GM23338 (cell line): Measurements from ENCODE around the gene RGSL1. TPM values are rescaled to one million over a fixed set of nuclear protein-coding genes. Genes with fewer than 3 reads are reported as not detected.
A peak's percentile ranks its signal among the peaks of the same experiment; 100 is the strongest.

Experiments
- ATAC-seq: fragments of 200-7000 bp; cut with Tn5 transposase; 3 replicates; pipeline ENCODE4 v1.9.1; 2020
- DNase-seq: peaks from one replicate; pipeline ENCODE4 v3.0.0-alpha.2; 2015; ENCODE audit warnings: low spot score
- H2AFZ ChIP-seq: fragments of 200-600 bp; sonication (generic); 2 replicates; pipeline ENCODE4 v1.8.0; 2016; ENCODE audit warnings: antibody characterized with exemption, mild to moderate bottlenecking, moderate library complexity
- H3F3A ChIP-seq: fragments of 200-600 bp; sonication (generic); replicated peaks from 2 replicates; pipeline ENCODE4 v1.8.0; 2017; ENCODE audit warnings: antibody characterized with exemption, mixed run types, low read depth
- H3K27ac ChIP-seq: fragments of 200-600 bp; sonication (generic); 2 replicates; pipeline ENCODE4 v1.6.1; 2016; ENCODE audit warnings: low read depth
- H3K27me3 ChIP-seq: fragments of 200-600 bp; sonication (generic); 2 replicates; pipeline ENCODE4 v1.8.0; 2016; ENCODE audit warnings: mild to moderate bottlenecking, mixed run types, moderate library complexity; ENCODE audit not compliant: insufficient read depth
- H3K36me3 ChIP-seq: fragments of 200-600 bp; sonication (generic); 2 replicates; pipeline ENCODE4 v1.8.0; 2016; ENCODE audit warnings: mild to moderate bottlenecking; ENCODE audit not compliant: insufficient read depth
- H3K4me1 ChIP-seq: fragments of 200-600 bp; sonication (generic); 2 replicates; pipeline ENCODE4 v1.8.0; 2016; ENCODE audit warnings: mild to moderate bottlenecking, moderate library complexity; ENCODE audit not compliant: insufficient read depth
- H3K4me2 ChIP-seq: fragments of 200-600 bp; sonication (generic); 2 replicates; pipeline ENCODE4 v1.7.1; 2017; ENCODE audit warnings: mixed run types
- H3K4me3 ChIP-seq: fragments of 200-600 bp; sonication (generic); 2 replicates; pipeline ENCODE4 v1.6.1; 2016; ENCODE audit warnings: mixed run types
- H3K79me2 ChIP-seq: fragments of 200-600 bp; sonication (generic); replicated peaks from 2 replicates; pipeline ENCODE4 v1.8.0; 2017; ENCODE audit warnings: mild to moderate bottlenecking; ENCODE audit not compliant: insufficient read depth
- H3K9me2 ChIP-seq: fragments of 200-600 bp; sonication (generic); 2 replicates; pipeline ENCODE4 v1.8.0; 2017; ENCODE audit not compliant: insufficient read depth
- H4K20me1 ChIP-seq: fragments of 200-600 bp; sonication (generic); replicated peaks from 2 replicates; pipeline ENCODE4 v1.8.0; 2017; ENCODE audit warnings: mild to moderate bottlenecking; ENCODE audit not compliant: insufficient read depth
- H3K27ac Mint-ChIP-seq: 2 replicates; pipeline ENCODE4 v1.8.0; 2020; ENCODE audit warnings: inconsistent platforms, mild to moderate bottlenecking, moderate library complexity, mixed read lengths
- H3K27me3 Mint-ChIP-seq: 3 replicates; pipeline ENCODE4 v1.8.0; 2022; ENCODE audit warnings: low read depth, mild to moderate bottlenecking, moderate library complexity, mixed read lengths, inconsistent platforms; ENCODE audit not compliant: insufficient read depth, poor library complexity
- H3K36me3 Mint-ChIP-seq: 3 replicates; pipeline ENCODE4 v1.8.0; 2021; ENCODE audit warnings: low read depth, mild to moderate bottlenecking, inconsistent platforms, moderate library complexity, mixed read lengths
- H3K4me1 Mint-ChIP-seq: 3 replicates; pipeline ENCODE4 v1.8.0; 2020; ENCODE audit warnings: mild to moderate bottlenecking, inconsistent platforms, mixed read lengths
- H3K4me3 Mint-ChIP-seq: 3 replicates; pipeline ENCODE4 v1.8.0; 2021; ENCODE audit warnings: moderate library complexity, mild to moderate bottlenecking, inconsistent platforms, mixed read lengths
- H3K9me3 Mint-ChIP-seq: 3 replicates; pipeline ENCODE4 v1.8.0; 2020; ENCODE audit warnings: moderate library complexity, mild to moderate bottlenecking, inconsistent platforms, mixed read lengths
- CREB1 ChIP-seq: fragments of 250-450 bp; sonication (Bioruptor Pico); IDR thresholded peaks from 2 replicates; pipeline ENCODE4 v1.5.0; 2020; ENCODE audit warnings: low read depth, mild to moderate bottlenecking, moderate library complexity
- CTCF ChIP-seq, 2 experiments: fragments of 200-600 bp in 1 of 2; sonication (generic) in 1 of 2; conservative IDR thresholded peaks; 2 replicates each; pipeline versions ENCODE4 v1.5.1 to v1.6.1; 2016 to 2017; ENCODE audit warnings: antibody characterized with exemption in 2 of 2, low read depth in 2 of 2, mild to moderate bottlenecking in 2 of 2, moderate library complexity in 1 of 2
- EZH2 ChIP-seq: fragments of 200-600 bp; sonication (generic); IDR thresholded peaks from one replicate; pipeline ENCODE4 v1.8.0; 2017; ENCODE audit warnings: antibody characterized with exemption, mild to moderate bottlenecking, low read depth; ENCODE audit not compliant: unreplicated experiment
- JUNB ChIP-seq: IDR thresholded peaks from one replicate; pipeline ENCODE4 v1.6.1; 2016; ENCODE audit warnings: antibody characterized with exemption; ENCODE audit not compliant: unreplicated experiment
- REST ChIP-seq: IDR thresholded peaks from one replicate; pipeline ENCODE4 v1.6.1; 2018; ENCODE audit warnings: antibody characterized with exemption; ENCODE audit not compliant: unreplicated experiment
- STAT1 ChIP-seq: IDR thresholded peaks from one replicate; pipeline ENCODE4 v1.6.1; 2016; ENCODE audit warnings: antibody characterized with exemption; ENCODE audit not compliant: unreplicated experiment
- ZNF331 ChIP-seq: fragments of 250-450 bp; sonication (Bioruptor Pico); IDR thresholded peaks from 2 replicates; pipeline ENCODE4 v1.5.0; 2020; ENCODE audit warnings: low read depth, mild to moderate bottlenecking, moderate library complexity
- ZNF462 ChIP-seq: fragments of 250-450 bp; sonication (Bioruptor Pico); IDR thresholded peaks from 2 replicates; pipeline ENCODE4 v1.5.0; 2020; ENCODE audit warnings: mild to moderate bottlenecking, moderate library complexity
- polyA plus RNA-seq: library from polyadenylated mRNA; unstranded; fragments of >200 nt; fragmentation: Nextera tagmentation; extraction: Ambion mirVana; gene quantifications from 2 replicates; pipeline ENCODE4 v1.2.1, GENCODE V29; 2016
- total RNA-seq: library from RNA; depleted of rRNA; stranded (reverse); fragments of >200 nt; shearing (Covaris generic); gene quantifications from 2 replicates; pipeline ENCODE4 v1.2.3, GENCODE V29; 2014

The RGSL1 gene
- total and polyA plus RNA-seq, 2 experiments from 2014 or later: not detected

- no peak for TF ChIP-seq ZNF462 (CRISPR knock-in tag)
Measured at GRCh38 chr1:182484067-182484466, 34.1 kb downstream of the RGSL1 start (continued).

- H3K4me1 ChIP-seq: no peaks in the 10 kb centered on the region
- Mint-ChIP-seq H3K9me3 (no peaks in the 10 kb centered on the region; the same call in 2 of the 3 replicates), H3K27me3 (no peaks in the 10 kb centered on the region), H3K36me3 (no peaks in the 10 kb centered on the region), H3K4me1 (no peaks in the 10 kb centered on the region), H3K27ac (no peak overlapping the region), H3K4me3 (no peak overlapping the region)
- no peaks in the 10 kb centered on the region for H3K9me2 ChIP-seq
- ATAC-seq (peak; percentile 99), DNase-seq (peak; percentile 73)
- no peaks in the 10 kb centered on the region for H3F3A ChIP-seq
- H4K20me1 ChIP-seq: no peaks in the 10 kb centered on the region
- no peak for TF ChIP-seq JUNB
- TF ChIP-seq EZH2: no peak
- TF ChIP-seq CTCF (conservative IDR thresholded peaks at IDR 0.05; ENCODE audit: low read depth in 2 of 2): peak; percentile 55 to 61
- TF ChIP-seq CREB1 (CRISPR knock-in tag): no peak
- TF ChIP-seq STAT1: no peak
- no peak for TF ChIP-seq ZNF331 (CRISPR knock-in tag)
- no peak for TF ChIP-seq REST
- H3K36me3 ChIP-seq: no peaks in the 10 kb centered on the region
- H3K4me2 ChIP-seq: no peak overlapping the region
- no peak overlapping the region for H3K27ac ChIP-seq
- H2AFZ ChIP-seq: peak overlapping the region; percentile 39; the same call in 1 of the 2 replicates
- H3K79me2 ChIP-seq: no peaks in the 10 kb centered on the region
- H3K4me3 ChIP-seq: no peak overlapping the region
- no peaks in the 10 kb centered on the region for H3K27me3 ChIP-seq
Measured at GRCh38 chr1:182484531-182485257, 34.7 kb downstream of the RGSL1 start.
